Stimulated activated CD8-positive, alpha-beta memory T cell treated with anti-CD3 and anti-CD28 coated beads, Interleukin-4, amount 100 ng/mL, for 4 hours (primary cell): ENCODE results near the gene CREB3L4.
"Not testable (repeated sequence)": the region's sequence is repeated elsewhere in the genome, so short reads cannot be mapped to it uniquely, and the experiment has no call there.

Experiments used
- DNase-seq, 2 donors: peaks; one replicate each; pipeline ENCODE4 v3.0.0-alpha.2; 2020; ENCODE audit warnings: low read depth in 2 of 2, low spot score in 1 of 2

Gene CREB3L4

DNA sequence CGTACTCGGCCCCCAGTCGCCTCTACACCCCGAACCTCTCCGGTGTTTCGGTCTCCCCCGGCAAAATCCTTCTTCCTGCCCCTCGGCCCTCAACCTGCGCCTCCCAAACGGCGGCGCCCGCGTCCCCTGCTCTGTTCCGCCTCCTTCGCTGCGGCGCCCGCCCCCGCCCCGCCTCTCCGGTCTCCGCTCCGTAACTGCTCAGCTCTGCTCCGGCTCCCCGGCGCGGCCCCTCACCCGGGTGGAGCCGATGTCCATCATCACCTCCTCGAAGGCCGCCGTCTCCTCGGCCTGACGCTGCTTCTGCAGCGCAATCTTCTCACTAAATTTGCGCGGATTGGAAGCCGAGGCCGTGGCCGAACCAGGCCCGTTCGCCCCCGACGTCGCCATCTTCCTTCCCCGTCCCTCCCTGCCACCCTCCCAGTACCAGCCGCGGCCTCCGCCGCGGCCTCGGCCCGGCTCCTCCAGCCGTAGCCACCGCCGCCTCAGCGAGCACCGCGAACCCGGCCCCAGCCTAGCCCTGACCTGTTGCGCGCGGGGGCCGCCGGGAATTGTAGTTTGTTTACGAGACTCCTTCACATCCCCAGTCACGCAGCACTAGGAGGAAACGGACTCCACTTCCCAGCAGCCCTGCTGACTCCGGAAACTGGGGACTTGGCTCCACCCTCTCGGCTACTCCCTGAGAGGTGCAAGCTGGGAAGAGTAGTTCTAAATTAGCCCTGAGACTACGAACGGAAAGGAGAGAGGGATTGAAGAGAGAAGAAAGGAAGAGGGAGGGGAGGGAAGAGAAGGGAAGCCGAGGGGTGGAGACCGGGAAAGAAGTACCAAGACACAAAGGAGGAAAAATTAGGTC, 9.4 kb upstream of the CREB3L4 start, which contains the start of gene CRTC2:
TSS of gene CRTC2 (minus strand) at position 502 of the 850 bp plus-strand sequence. CDS start at position 387, 115 bp downstream.
- peak; percentile 92 to 94 for DNase-seq

DNA sequence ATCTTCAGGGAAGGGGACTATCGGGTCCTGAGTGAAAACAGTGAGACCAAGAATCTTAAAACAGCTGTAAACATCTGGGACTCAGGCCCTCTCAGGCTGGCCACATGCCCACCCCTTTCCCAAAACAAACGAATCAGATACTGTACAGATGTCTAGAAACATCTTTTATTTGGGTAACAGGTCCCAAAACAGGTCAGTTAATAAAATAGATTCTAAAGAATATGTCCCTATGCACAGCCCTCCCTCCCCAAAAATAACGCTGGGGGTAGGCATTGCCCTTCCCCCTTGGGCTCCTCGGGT, 8.8 kb upstream of the CREB3L4 start:
- DNase-seq, result no peak

GRCh38 chr1:153959454-153959853, 8.2 kb upstream of the CREB3L4 start:
- no peak for DNase-seq

GRCh38 chr1:153960206-153960605, 7.5 kb upstream of the CREB3L4 start:
- no peak for DNase-seq

- no peak for DNase-seq
These were observed 6.3 kb upstream of the CREB3L4 start for GRCh38 chr1:153961421-153961820.

DNA sequence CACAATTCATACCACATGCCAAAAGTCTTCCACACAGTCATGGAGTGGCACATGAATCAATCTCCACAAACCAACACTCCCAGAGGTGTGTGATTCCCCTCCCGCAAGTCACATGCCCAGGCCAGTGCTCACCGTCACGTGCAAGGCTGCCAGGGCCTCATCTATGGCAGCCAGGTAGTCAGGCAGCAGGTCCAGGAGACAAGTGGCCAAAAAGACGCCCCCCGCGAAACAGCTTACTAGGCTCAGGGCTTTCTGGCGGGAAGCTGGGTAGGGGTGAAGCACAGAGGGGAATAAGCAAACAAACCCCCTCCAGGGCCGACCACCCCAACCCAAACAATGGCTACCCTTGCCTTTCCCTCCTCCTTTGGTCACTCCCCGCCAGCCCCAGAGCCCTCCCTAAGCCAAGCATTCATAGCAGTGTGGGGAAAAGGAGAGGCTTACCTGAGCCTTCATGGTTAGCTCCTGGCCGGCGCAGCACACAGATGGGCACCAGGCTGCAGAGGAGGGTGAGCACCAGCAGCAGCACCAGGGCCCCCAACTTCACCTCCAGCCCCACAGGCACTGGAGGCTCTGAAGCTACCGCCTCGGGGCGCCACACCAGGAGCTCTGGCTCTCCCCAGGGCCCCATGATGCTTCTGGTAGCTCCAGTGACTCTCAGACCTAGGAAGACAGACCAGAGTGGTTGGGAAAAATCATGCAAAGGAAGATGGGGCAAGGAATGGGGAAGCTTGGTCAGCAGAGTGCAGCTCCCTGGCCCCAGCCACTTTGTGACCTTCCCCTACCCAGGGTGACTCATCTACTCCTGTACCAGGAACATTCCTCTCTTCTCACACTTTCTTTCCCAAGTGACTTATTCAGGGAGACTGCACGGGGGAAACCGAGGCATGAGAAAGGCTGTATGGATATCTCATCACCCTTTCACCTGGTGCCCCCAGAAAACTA, 5.3 kb upstream of the CREB3L4 start:
- no peak for DNase-seq

DNA sequence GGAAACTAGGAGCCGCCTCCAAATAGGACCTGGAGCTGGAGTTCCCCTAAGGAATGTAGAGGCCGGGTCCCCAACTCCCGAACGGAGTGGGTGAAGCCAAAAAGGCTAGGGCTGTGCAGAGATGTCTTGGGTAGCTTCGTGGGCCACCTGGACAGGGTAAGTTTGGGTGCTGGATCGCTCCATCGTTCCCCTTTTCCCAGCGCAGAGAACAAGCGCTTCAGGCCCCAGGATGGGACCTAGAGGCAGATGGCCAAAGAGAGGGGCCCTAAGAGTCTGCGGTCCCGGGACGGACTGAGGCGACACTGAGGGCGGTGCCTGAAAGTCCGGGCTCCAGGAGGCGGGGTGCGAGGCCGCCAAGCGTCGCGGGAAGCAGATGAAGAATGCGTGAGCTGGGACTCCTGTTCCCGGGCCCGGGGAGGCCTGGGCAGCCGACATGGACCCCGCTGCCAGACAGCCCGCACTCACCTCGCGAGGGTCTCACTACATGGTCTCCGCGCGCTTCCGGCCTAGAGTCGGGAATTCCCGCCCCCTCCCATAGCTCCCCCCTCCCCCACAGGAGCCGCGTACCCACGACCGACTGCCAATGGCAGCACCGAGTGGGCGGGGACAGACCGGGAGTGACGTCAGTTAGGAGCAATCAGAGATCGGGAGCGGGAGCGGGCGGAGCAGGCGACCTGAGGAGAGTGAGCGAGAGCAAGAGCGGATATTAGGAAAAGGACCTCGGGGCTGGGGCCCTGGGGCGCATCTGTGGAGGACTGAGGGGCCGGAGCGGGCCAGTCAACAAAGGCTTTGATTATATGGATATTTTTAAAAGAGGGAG, 4.5 kb upstream of the CREB3L4 start, which contains the start of gene SLC39A1:
TSS of gene SLC39A1 (minus strand) at position 508 of the 820 bp plus-strand sequence. CDS start 822 bp downstream, outside the sequence.
- peak; percentile 87 to 88 for DNase-seq

DNA sequence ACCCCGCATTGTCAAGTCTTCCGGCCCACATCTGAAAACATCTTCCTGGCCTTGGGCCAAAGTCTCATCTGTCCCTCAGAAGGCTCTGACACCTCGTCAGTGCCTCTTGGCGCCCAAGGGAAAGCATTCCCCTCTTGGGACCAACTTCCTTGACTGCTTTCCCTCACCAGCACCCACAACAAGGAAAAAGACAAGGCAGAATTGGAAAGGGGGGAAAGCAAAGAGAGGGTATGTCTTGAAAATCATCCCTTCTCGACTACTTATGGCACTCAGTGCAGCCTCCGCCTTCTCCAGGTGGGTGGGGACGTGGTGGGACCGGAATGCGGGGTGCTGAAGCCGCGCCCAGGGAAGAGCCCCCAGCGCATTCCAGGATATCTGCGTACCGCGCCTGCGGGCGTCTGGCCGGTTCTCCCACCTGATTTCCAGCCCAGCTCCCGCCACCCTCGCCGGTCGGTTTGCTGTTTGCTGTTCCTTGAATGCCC, 3.8 kb upstream of the CREB3L4 start:
- DNase-seq, result no peak

- no peak for DNase-seq
These were observed 280 bp downstream of the CREB3L4 start for GRCh38 chr1:153968000-153968363.

DNA sequence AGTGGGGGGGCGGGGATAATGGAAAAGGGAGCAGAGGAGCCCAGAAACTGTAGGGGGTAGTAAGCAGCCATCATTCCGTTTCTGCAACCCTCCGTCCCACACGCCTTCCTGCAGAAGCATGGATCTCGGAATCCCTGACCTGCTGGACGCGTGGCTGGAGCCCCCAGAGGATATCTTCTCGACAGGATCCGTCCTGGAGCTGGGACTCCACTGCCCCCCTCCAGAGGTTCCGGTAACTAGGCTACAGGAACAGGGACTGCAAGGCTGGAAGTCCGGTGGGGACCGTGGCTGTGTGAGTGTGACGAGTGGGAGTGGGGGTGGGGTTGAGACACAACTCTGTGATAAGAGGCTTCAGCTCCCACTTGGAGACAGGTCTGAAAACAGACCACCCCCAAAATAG, 706 bp downstream of the CREB3L4 start:
- DNase-seq, result no peak

DNA sequence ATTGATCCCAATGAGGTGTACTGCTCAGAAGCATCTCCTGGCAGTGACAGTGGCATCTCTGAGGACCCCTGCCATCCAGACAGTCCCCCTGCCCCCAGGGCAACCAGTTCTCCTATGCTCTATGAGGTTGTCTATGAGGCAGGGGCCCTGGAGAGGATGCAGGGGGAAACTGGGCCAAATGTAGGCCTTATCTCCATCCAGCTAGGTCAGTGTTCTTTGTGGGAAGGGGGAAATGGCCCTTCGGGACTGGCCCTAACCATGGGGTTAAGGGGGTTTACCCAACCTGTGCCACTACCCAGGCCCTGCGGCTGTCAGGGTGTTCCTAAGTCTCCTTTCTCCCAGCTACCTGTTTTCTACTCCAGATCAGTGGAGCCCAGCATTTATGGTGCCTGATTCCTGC, 1.3 kb downstream of the CREB3L4 start:
- no peak for DNase-seq

GRCh38 chr1:153970346-153970745, 2.6 kb downstream of the CREB3L4 start:
- DNase-seq, result no peak

- no peak for DNase-seq
These were observed 5.4 kb downstream of the CREB3L4 start for GRCh38 chr1:153973071-153973470.

DNA sequence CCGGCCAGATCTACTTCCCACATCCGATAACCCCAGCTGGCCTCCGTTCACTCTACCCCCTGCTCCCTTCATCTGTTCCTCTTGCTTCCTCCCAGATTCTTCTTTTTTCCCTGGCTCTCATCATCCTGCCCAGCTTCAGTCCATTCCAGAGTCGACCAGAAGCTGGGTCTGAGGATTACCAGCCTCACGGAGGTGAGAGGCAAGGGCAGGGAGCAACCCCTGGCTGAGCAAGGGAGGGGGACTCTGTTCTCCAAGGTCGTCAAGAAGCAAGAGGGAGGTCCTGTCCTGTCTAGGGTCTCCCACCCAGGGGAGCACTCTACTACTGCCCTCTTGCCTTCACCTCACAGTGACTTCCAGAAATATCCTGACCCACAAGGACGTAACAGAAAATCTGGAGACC, 5.8 kb downstream of the CREB3L4 start:
- no peak for DNase-seq

DNA sequence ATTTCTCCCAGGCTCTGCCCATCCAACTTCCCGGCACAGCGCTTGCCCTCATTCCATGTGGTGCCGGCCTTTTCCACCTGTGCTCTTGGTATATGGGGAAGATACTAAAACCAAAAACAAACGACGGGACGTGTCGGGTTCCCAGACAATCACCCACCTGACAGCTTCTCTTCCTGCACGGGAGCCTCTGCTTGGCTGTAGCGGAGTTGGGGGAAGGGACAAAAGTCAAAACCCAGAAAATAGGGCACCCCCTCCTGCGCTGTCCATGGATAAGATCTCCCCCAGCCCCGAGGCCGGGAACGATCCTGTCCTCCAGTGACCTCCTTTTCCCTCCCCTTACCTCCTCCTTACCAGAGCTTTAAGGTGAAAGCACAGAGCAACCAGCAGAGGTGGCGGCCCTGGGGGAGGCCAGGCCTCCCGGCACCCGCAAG, 9.1 kb downstream of the CREB3L4 start:
- DNase-seq, result no peak

GRCh38 chr1:153977250-153978240, 9.8 kb downstream of the CREB3L4 start, which contains the start of gene JTB:
JTB (minus strand) TSS chr1:153977674; CDS start chr1:153977252, 422 bp downstream.
- DNase-seq, result peak; percentile 68 to 70

GRCh38 chr1:153978274-153978909, 10.7 kb downstream of the CREB3L4 start:
- no peak for DNase-seq

GRCh38 chr1:153979091-153979490, 11.4 kb downstream of the CREB3L4 start:
- DNase-seq, result not testable (repeated sequence)

- DNase-seq, result not testable (repeated sequence)
These were observed 14.0 kb downstream of the CREB3L4 start for GRCh38 chr1:153981735-153982134.
